ENCODE measurements around the gene KIFC1.

DNA sequence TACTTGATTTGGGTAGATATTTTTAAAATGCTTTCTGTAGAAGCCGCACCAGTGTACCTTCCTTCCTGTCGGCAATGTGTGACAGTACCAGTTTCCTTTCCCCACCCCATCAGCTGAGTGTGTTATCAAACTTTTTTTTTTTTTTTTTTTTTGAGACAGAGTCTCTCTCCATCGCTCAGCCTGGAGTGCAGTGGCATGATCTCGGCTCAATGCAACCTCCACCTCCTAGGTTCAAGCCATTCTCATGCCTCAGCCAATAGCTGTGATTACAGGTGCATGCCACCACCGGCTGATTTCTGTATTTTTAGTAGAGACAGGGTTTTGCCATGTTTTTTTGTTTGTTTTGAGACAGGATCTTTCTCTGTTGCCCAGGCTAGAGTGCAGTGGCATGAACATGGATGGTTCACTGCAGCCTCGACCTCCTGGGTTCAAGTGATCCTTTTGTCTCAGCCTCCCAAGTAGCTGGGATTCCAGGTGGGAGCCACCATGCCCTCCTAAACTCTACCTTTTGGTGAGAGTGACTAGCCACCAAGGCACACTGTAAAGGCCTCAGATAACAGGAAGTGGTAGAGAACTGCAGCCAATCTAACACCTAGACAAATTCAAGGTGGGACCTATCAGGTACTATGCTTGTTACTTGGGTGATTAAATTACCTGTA, 47.5 kb upstream of the KIFC1 start:
- no peak for TF ChIP-seq EZH2 (IDR thresholded peaks at IDR 0.05; ENCODE audit: borderline replicate concordance, insufficient read depth, low read depth, low read length, poor library complexity, severe bottlenecking)
- no peak for TF ChIP-seq CTCF (IDR thresholded peaks at IDR 0.05)

Data from B cell (primary cell).